CD14-positive monocyte (primary cell): ENCODE measurements around the gene SMARCA2. TPM values are rescaled to one million over a fixed set of nuclear protein-coding genes. Genes with fewer than 3 reads are reported as not detected.

Experiments
- DNase-seq, 3 donors: peaks; one replicate each; pipeline ENCODE4 v3.0.0-alpha.2; 2011 to 2022
- H2AFZ ChIP-seq: 2 replicates; pipeline ENCODE4 v1.6.0; 2012; ENCODE audit warnings: mild to moderate bottlenecking, low read depth, low read length, inconsistent platforms; ENCODE audit not compliant: insufficient read depth, poor library complexity, severe bottlenecking
- H3K27ac ChIP-seq, 2 donors: 1 replicate in 1 of 2; 2 replicates in 1 of 2; pipeline ENCODE4 v1.5.1; 2012 to 2013; ENCODE audit warnings: low read length in 2 of 2, control low read depth in 1 of 2, inconsistent platforms in 1 of 2, low read depth in 1 of 2, mild to moderate bottlenecking in 1 of 2
- H3K27me3 ChIP-seq, 2 donors: one replicate each; pipeline versions ENCODE4 v1.6.0 to v1.6.1; 2011 to 2013; ENCODE audit warnings: low read length in 2 of 2; ENCODE audit not compliant: control insufficient read depth in 2 of 2, insufficient read depth in 2 of 2
- H3K36me3 ChIP-seq, 2 donors: replicated peaks in 1 of 2; 1 replicate in 1 of 2; 2 replicates in 1 of 2; pipeline versions ENCODE4 v1.5.1 to v1.6.1; 2012 to 2013; ENCODE audit warnings: low read length in 2 of 2, control low read depth in 1 of 2, inconsistent platforms in 1 of 2, mild to moderate bottlenecking in 1 of 2; ENCODE audit not compliant: insufficient read depth in 2 of 2, control insufficient read depth in 1 of 2
- H3K4me1 ChIP-seq, 2 donors: 1 replicate in 1 of 2; 2 replicates in 1 of 2; pipeline versions ENCODE4 v1.5.1 to v1.6.1; 2012 to 2013; ENCODE audit warnings: low read length in 2 of 2, control low read depth in 1 of 2, inconsistent platforms in 1 of 2, mild to moderate bottlenecking in 1 of 2, moderate library complexity in 1 of 2; ENCODE audit not compliant: insufficient read depth in 2 of 2, control insufficient read depth in 1 of 2
- H3K4me2 ChIP-seq: replicated peaks from 2 replicates; pipeline ENCODE3; 2012; ENCODE audit warnings: low read length, moderate library complexity, mild to moderate bottlenecking; ENCODE audit not compliant: poor library complexity, severe bottlenecking; ENCODE audit errors: extremely low read depth
- H3K4me3 ChIP-seq, 3 experiments: fragments of 200-600 bp in 1 of 3; sonication (generic) in 1 of 3; replicated peaks in 1 of 3; 1 replicate in 2 of 3; 2 replicates in 1 of 3; pipeline ENCODE4 v1.5.1; 2011 to 2013; ENCODE audit warnings: low read length in 3 of 3, mild to moderate bottlenecking in 3 of 3, control low read depth in 2 of 3, low read depth in 2 of 3, inconsistent platforms in 1 of 3, moderate library complexity in 1 of 3
- H3K79me2 ChIP-seq: 2 replicates; pipeline ENCODE4 v1.6.0; 2012; ENCODE audit warnings: mild to moderate bottlenecking, control low read depth, inconsistent platforms, low read length, moderate library complexity; ENCODE audit not compliant: insufficient read depth
- H3K9ac ChIP-seq: 2 replicates; pipeline ENCODE4 v1.6.0; 2017; ENCODE audit warnings: low read length, mild to moderate bottlenecking; ENCODE audit not compliant: insufficient read depth, poor library complexity, severe bottlenecking
- H3K9me3 ChIP-seq, 2 donors: replicated peaks in 1 of 2; 1 replicate in 1 of 2; 2 replicates in 1 of 2; pipeline versions ENCODE4 v1.5.1 to v1.6.1; 2012 to 2013; ENCODE audit warnings: low read length in 2 of 2, control low read depth in 1 of 2; ENCODE audit not compliant: control insufficient read depth in 1 of 2, insufficient read depth in 1 of 2
- H4K20me1 ChIP-seq: 2 replicates; pipeline ENCODE4 v1.6.0; 2012; ENCODE audit warnings: mild to moderate bottlenecking, low read length, control low read depth, moderate library complexity; ENCODE audit not compliant: insufficient read depth
- H3K27ac Mint-ChIP-seq, 7 donors: one replicate each; pipeline ENCODE4 v1.8.0; 2020; ENCODE audit warnings: mild to moderate bottlenecking in 7 of 7, mixed read lengths in 7 of 7, moderate library complexity in 6 of 7, inconsistent platforms in 2 of 7
- H3K27me3 Mint-ChIP-seq, 3 donors: one replicate each; pipeline ENCODE4 v1.8.0; 2021 to 2022; ENCODE audit warnings: low read depth in 3 of 3, mild to moderate bottlenecking in 3 of 3, mixed read lengths in 3 of 3, moderate library complexity in 3 of 3, inconsistent platforms in 1 of 3
- H3K36me3 Mint-ChIP-seq, 2 donors: one replicate each; pipeline ENCODE4 v1.8.0; 2020; ENCODE audit warnings: mixed read lengths in 2 of 2, inconsistent platforms in 1 of 2, mild to moderate bottlenecking in 1 of 2
- H3K4me1 Mint-ChIP-seq: one replicate; pipeline ENCODE4 v1.8.0; 2020; ENCODE audit warnings: mild to moderate bottlenecking, mixed read lengths
- H3K4me3 Mint-ChIP-seq, 2 donors: one replicate each; pipeline ENCODE4 v1.8.0; 2020; ENCODE audit warnings: mild to moderate bottlenecking in 2 of 2, mixed read lengths in 2 of 2, moderate library complexity in 1 of 2
- H3K9me3 Mint-ChIP-seq, 7 donors: one replicate each; pipeline ENCODE4 v1.8.0; 2020 to 2022; ENCODE audit warnings: mixed read lengths in 7 of 7, mild to moderate bottlenecking in 6 of 7, moderate library complexity in 6 of 7, inconsistent platforms in 2 of 7
- WGBS: methylation state at CpG from one replicate; pipeline ENCODE4 v1.1.5; 2013; ENCODE audit warnings: missing lambda C conversion rate; ENCODE audit not compliant: insufficient coverage; 5-methylcytosine and 5-hydroxymethylcytosine counted together
- intact Hi-C, 2 donors: fragments of 100-400 bp; cut with micrococcal nuclease; formaldehyde crosslinking; loops; one replicate each; pipeline versions ENCODE4 v1.15.0 to v1.15.1; 2023
- polyA plus RNA-seq, 3 donors: library from polyadenylated mRNA; depleted of rRNA in 1 of 3; unstranded in 2 of 3; stranded (reverse) in 1 of 3; fragments of 300-500 nt in 2 of 3; fragments of >200 nt in 1 of 3; fragmentation: Illumina TruSeq in 2 of 3; gene quantifications; 1 replicate in 2 of 3; 2 replicates in 1 of 3; pipeline ENCODE4 v1.2.3, GENCODE V29; 2012 to 2021
- TF ChIP-seq, protein P1 (sequence below): fragments of 200-600 bp; IDR thresholded peaks from one replicate; pipeline ENCODE4 v1.8.0; 2022; ENCODE audit warnings: antibody characterized with exemption, mild to moderate bottlenecking

SMARCA2 gene
- polyA plus RNA-seq, 3 donors, result 11.0 to 54.7 (median 11.8) TPM

DNA sequence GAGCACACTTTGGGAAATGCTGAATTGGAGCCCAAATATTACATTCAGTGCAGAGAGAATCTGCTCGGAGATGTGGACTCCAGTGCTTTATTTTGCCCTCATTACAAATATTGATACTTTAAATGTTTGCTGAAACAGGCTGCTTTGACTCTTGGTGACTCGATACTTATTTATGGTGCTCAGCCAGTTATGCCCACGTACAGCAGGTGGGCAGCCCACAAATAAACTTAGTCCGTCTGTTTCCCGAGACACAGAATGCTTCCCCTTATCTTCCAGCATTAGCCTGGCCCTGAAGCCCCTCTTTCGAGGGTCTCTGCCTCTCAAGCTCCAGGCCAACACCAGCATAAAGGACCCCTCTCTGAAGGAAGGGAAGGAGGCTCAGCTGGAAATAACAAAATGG, 158.7 kb downstream of the SMARCA2 start:
- H3K4me3 ChIP-seq, result no peak overlapping the region
- no peak overlapping the region for H3K9ac ChIP-seq
- no peak overlapping the region for H3K27ac Mint-ChIP-seq
- no peak overlapping the region for H2AFZ ChIP-seq
- H3K4me1 Mint-ChIP-seq, result no peaks in the 10 kb centered on the region
- WGBS, result 100% methylated on average over 2 of the region's 6 CpGs
- no peaks in the 10 kb centered on the region for H3K9me3 ChIP-seq
- intact Hi-C loops, result no loop called here
- no peak overlapping the region for H3K4me3 Mint-ChIP-seq
- no peak for DNase-seq
- peaks cover 5% of the 10 kb centered on the region for H4K20me1 ChIP-seq
- TF ChIP-seq, protein P1, sequence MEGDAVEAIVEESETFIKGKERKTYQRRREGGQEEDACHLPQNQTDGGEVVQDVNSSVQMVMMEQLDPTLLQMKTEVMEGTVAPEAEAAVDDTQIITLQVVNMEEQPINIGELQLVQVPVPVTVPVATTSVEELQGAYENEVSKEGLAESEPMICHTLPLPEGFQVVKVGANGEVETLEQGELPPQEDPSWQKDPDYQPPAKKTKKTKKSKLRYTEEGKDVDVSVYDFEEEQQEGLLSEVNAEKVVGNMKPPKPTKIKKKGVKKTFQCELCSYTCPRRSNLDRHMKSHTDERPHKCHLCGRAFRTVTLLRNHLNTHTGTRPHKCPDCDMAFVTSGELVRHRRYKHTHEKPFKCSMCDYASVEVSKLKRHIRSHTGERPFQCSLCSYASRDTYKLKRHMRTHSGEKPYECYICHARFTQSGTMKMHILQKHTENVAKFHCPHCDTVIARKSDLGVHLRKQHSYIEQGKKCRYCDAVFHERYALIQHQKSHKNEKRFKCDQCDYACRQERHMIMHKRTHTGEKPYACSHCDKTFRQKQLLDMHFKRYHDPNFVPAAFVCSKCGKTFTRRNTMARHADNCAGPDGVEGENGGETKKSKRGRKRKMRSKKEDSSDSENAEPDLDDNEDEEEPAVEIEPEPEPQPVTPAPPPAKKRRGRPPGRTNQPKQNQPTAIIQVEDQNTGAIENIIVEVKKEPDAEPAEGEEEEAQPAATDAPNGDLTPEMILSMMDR, result no peak
- peak overlapping the region in 1 of 2 donors; percentile 8 for H3K27ac ChIP-seq
- H3K27me3 ChIP-seq, result no peaks in the 10 kb centered on the region
- peaks cover 31% of the 10 kb centered on the region for H3K79me2 ChIP-seq
- H3K36me3 ChIP-seq, result peaks cover 26 to 63% of the 10 kb centered on the region in 2 donors
- no peaks in the 10 kb centered on the region for H3K27me3 Mint-ChIP-seq
- no peak overlapping the region for H3K4me2 ChIP-seq
- peaks cover 48 to 51% of the 10 kb centered on the region in 2 donors for H3K36me3 Mint-ChIP-seq
- H3K4me1 ChIP-seq, result no peaks in the 10 kb centered on the region
- H3K9me3 Mint-ChIP-seq, result peaks cover 0 to 1% (median 0%) of the 10 kb centered on the region in 7 donors

DNA sequence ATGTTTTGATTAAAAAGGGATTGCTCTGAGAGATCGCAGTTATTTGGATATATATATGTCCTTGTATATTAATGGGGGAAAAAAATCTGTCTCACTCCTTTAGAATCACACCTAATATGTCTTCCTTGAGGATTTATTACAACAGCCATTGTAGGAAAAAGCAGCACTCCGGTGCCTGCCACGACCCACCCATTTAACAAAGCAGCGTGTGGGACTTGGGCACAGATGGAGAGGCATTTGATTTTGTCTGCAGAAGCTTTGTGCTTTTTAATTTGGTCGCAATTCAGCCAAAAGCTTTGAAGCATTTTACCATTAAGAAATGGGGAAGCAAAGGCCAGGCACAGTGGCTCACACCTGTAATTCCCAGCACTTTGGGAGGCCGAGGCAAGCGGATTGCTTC, 159.2 kb downstream of the SMARCA2 start:
- H3K9ac ChIP-seq, result no peak overlapping the region
- no peaks in the 10 kb centered on the region for H3K4me1 Mint-ChIP-seq
- H3K4me1 ChIP-seq, result no peaks in the 10 kb centered on the region
- TF ChIP-seq, protein P1, result no peak
- H3K36me3 ChIP-seq, result peaks cover 23 to 61% of the 10 kb centered on the region in 2 donors
- no peaks in the 10 kb centered on the region for H3K9me3 ChIP-seq
- intact Hi-C loops, result no loop called here
- peaks cover 27% of the 10 kb centered on the region for H3K79me2 ChIP-seq
- 100% methylated on average over 5 of the region's 7 CpGs for WGBS
- no peak overlapping the region for H3K4me3 ChIP-seq
- H3K4me2 ChIP-seq, result no peak overlapping the region
- DNase-seq, result no peak
- peak overlapping the region in 1 of 7 donors; percentile 51 for H3K27ac Mint-ChIP-seq
- no peak overlapping the region for H2AFZ ChIP-seq
- H3K4me3 Mint-ChIP-seq, result no peak overlapping the region
- H3K36me3 Mint-ChIP-seq, result peaks cover 44 to 47% of the 10 kb centered on the region in 2 donors
- H3K27ac ChIP-seq, result no peak overlapping the region
- no peaks in the 10 kb centered on the region for H3K27me3 Mint-ChIP-seq
- peaks cover 9% of the 10 kb centered on the region for H4K20me1 ChIP-seq
- no peaks in the 10 kb centered on the region for H3K27me3 ChIP-seq
- peaks cover 0 to under 1% (median 0%) of the 10 kb centered on the region in 7 donors for H3K9me3 Mint-ChIP-seq
